ENCODE measurements around the gene KCNQ1.

Gene KCNQ1

GRCh38 chr11:2412323-2412722 is 32.5 kb upstream of the KCNQ1 start (continued):
- TF ChIP-seq CSRNP3 (CRISPR knock-in tag; IDR thresholded peaks at IDR 0.05) (no peak), TCF4 (CRISPR knock-in tag; IDR thresholded peaks at IDR 0.05; ENCODE audit: borderline replicate concordance) (no peak)

GRCh38 chr11:2413742-2414579 is 30.8 kb upstream of the KCNQ1 start:
- ATAC-seq = no peak
- no peak for TF ChIP-seq TSHZ2 (CRISPR knock-in tag; IDR thresholded peaks at IDR 0.05)
- TF ChIP-seq TCF4 (CRISPR knock-in tag; IDR thresholded peaks at IDR 0.05; ENCODE audit: borderline replicate concordance) = no peak
- TF ChIP-seq, protein P1, sequence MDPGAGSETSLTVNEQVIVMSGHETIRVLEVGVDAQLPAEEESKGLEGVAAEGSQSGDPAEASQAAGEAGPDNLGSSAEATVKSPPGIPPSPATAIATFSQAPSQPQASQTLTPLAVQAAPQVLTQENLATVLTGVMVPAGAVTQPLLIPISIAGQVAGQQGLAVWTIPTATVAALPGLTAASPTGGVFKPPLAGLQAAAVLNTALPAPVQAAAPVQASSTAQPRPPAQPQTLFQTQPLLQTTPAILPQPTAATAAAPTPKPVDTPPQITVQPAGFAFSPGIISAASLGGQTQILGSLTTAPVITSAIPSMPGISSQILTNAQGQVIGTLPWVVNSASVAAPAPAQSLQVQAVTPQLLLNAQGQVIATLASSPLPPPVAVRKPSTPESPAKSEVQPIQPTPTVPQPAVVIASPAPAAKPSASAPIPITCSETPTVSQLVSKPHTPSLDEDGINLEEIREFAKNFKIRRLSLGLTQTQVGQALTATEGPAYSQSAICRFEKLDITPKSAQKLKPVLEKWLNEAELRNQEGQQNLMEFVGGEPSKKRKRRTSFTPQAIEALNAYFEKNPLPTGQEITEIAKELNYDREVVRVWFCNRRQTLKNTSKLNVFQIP (CRISPR knock-in tag; IDR thresholded peaks at IDR 0.05; ENCODE audit: borderline replicate concordance, low read depth) = no peak
- no peak for TF ChIP-seq ZNF70 (CRISPR knock-in tag; IDR thresholded peaks at IDR 0.05)
- no peak for TF ChIP-seq ZFP3 (CRISPR knock-in tag; IDR thresholded peaks at IDR 0.05)
- no peak for TF ChIP-seq ESRRG (CRISPR knock-in tag; IDR thresholded peaks at IDR 0.05)
- TF ChIP-seq ZC3H10 (CRISPR knock-in tag; IDR thresholded peaks at IDR 0.05) = no peak
- TF ChIP-seq ZNF8 (CRISPR knock-in tag; IDR thresholded peaks at IDR 0.05) = no peak
- TF ChIP-seq TOX (CRISPR knock-in tag; IDR thresholded peaks at IDR 0.05; ENCODE audit: borderline replicate concordance) = no peak
- TF ChIP-seq OSR1 (CRISPR knock-in tag; IDR thresholded peaks at IDR 0.05) = no peak

DNA sequence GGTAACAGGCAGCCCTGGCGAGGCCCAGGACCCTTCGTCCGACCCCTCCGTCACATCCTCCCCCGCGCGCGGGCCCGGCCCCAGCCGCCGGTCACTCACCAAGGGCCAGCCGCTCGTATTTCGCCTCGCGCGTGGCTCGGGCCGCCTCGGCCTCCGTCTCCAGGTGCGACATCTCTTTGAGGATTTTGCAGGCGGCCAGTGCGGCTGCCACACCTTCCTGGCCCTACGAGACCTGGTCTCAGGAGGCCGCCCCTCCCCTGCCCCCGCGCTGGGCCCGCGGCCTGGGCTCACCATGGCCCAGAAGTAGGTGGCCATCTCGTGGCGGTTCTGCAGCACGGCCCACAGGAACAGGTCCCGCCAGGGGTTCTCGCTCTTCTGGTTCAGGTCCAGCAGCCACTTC is 30.2 kb upstream of the KCNQ1 start:
- ATAC-seq = no peak
- TF ChIP-seq BACH2 (CRISPR knock-in tag; IDR thresholded peaks at IDR 0.05; ENCODE audit: borderline replicate concordance) = no peak
- TF ChIP-seq ZNF8 (CRISPR knock-in tag; IDR thresholded peaks at IDR 0.05) = no peak
- TF ChIP-seq TCF4 (CRISPR knock-in tag; IDR thresholded peaks at IDR 0.05; ENCODE audit: borderline replicate concordance) = no peak
- TF ChIP-seq ARNTL (CRISPR knock-in tag; IDR thresholded peaks at IDR 0.05; ENCODE audit: borderline replicate concordance, low read depth) = no peak
- no peak for TF ChIP-seq ZFP30 (CRISPR knock-in tag; IDR thresholded peaks at IDR 0.05)
- no peak for TF ChIP-seq TSHZ2 (CRISPR knock-in tag; IDR thresholded peaks at IDR 0.05)
- no peak for TF ChIP-seq ESRRG (CRISPR knock-in tag; IDR thresholded peaks at IDR 0.05)

DNA sequence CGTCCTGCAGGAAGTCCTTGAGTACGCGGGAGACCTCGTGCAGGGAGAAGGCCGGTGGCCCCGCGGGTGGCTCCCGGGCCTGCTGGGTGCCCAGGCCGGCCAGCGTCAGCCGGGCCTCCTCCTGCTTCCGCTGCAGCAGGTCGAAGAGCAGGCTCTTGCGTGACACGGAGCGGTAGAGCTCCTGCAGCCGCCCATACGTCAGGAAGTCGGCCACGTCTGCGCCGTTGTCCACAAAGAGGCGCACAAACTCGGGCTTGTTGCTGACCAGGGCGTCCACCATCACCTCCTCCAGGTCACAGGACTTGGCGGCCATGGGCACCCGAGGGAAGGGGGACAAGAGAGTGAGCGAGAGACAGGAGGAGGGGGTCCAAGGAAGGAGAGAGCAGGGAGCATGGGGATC is 29.6 kb upstream of the KCNQ1 start:
- no peak for ATAC-seq
- TF ChIP-seq PPARA (CRISPR knock-in tag; IDR thresholded peaks at IDR 0.05; ENCODE audit: borderline replicate concordance) = no peak
- TF ChIP-seq TSHZ2 (CRISPR knock-in tag; IDR thresholded peaks at IDR 0.05) = no peak
- no peak for TF ChIP-seq ARNTL (CRISPR knock-in tag; IDR thresholded peaks at IDR 0.05; ENCODE audit: borderline replicate concordance, low read depth)
- no peak for TF ChIP-seq TOX (CRISPR knock-in tag; IDR thresholded peaks at IDR 0.05; ENCODE audit: borderline replicate concordance)
- TF ChIP-seq ZFP3 (CRISPR knock-in tag; IDR thresholded peaks at IDR 0.05) = no peak
- no peak for TF ChIP-seq ZNF70 (CRISPR knock-in tag; IDR thresholded peaks at IDR 0.05)
- TF ChIP-seq, protein P1 (CRISPR knock-in tag; IDR thresholded peaks at IDR 0.05; ENCODE audit: borderline replicate concordance, low read depth) = no peak
- TF ChIP-seq OSR1 (CRISPR knock-in tag; IDR thresholded peaks at IDR 0.05) = no peak

Measured in SK-N-SH treated with all-trans-retinoic acid at 6 μM for 48 hours (cell line).